Central memory CD8-positive, alpha-beta T cell (primary cell): ENCODE results near the gene ARHGEF7.
A peak's percentile ranks its signal among the peaks of the same experiment; 100 is the strongest.
"Not testable (repeated sequence)": the region's sequence is repeated elsewhere in the genome, so short reads cannot be mapped to it uniquely, and the experiment has no call there.

Source experiments
- ATAC-seq: fragments of 150-1000 bp; cut with Tn5 transposase; replicated peaks from 2 replicates; pipeline ENCODE4 v1.10.0; 2022; ENCODE audit warnings: mild to moderate bottlenecking, moderate FRiP score, moderate number of reproducible peaks; ENCODE audit not compliant: poor library complexity, severe bottlenecking; ENCODE audit errors: extremely low read depth
- DNase-seq, 2 donors: peaks; one replicate each; pipeline ENCODE4 v3.0.0; 2021; ENCODE audit warnings: low spot score in 2 of 2
- H3K27ac Mint-ChIP-seq: one replicate; pipeline ENCODE4 v1.8.0; 2022; ENCODE audit warnings: low read depth, mild to moderate bottlenecking, moderate library complexity, mixed read lengths
- H3K27me3 Mint-ChIP-seq: one replicate; pipeline ENCODE4 v1.8.0; 2022; ENCODE audit warnings: mixed read lengths
- H3K36me3 Mint-ChIP-seq: one replicate; pipeline ENCODE4 v1.8.0; 2022; ENCODE audit warnings: mild to moderate bottlenecking, moderate library complexity, mixed read lengths; ENCODE audit not compliant: insufficient read depth
- H3K4me1 Mint-ChIP-seq: one replicate; pipeline ENCODE4 v1.8.0; 2022; ENCODE audit warnings: mixed read lengths
- H3K4me3 Mint-ChIP-seq: one replicate; pipeline ENCODE4 v1.8.0; 2022; ENCODE audit warnings: mild to moderate bottlenecking, moderate library complexity, mixed read lengths
- H3K9me3 Mint-ChIP-seq: one replicate; pipeline ENCODE4 v1.8.0; 2022; ENCODE audit warnings: mixed read lengths

Gene ARHGEF7

DNA sequence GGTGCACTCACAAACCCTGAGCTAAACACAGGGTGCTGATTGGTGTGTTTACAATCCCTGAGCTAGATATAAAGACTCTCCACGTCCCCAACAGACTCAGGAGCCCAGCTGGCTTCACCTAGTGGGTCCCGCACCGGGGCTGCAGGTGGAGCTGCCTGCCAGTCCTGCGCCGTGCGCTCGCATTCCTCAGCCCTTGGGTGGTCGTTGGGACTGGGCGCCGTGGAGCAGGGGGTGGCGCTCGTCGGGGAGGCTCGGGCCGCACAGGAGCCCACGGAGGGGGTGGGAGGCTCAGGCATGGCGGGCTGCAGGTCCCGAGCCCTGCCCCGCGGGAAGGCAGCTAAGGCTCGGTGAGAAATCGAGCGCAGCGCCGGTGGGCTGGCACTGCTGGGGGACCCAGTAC lies 31.4 kb upstream of the ARHGEF7 start:
- H3K9me3 Mint-ChIP-seq, DNase-seq, H3K4me1 Mint-ChIP-seq, H3K4me3 Mint-ChIP-seq, ATAC-seq, H3K36me3 Mint-ChIP-seq: not testable (repeated sequence)
- peak overlapping the region; percentile 51 for H3K27ac Mint-ChIP-seq
- peaks cover 53% of the 10 kb centered on the region for H3K27me3 Mint-ChIP-seq

DNA sequence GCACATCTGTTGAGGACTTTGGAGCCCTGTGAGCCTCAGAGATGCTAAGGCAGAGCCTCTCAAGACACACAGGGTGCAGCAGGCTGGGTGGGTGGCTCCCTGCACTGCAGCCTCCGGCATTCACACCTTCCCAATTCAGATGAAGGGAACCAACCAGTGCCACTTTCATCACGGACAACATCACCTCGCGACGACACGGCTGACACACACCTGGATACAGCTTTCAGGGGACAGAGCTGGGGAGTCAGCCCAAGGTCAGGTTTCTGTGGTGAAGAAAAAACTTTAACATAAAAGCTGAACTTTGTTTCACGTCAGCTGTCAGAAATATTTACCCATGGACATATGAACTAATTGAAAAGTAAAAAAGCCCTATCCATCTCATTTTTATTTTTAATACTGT lies 24.9 kb upstream of the ARHGEF7 start:
- DNase-seq = no peak
- Mint-ChIP-seq H3K4me1 (no peaks in the 10 kb centered on the region), H3K27me3 (peaks cover 69% of the 10 kb centered on the region), H3K4me3 (no peak overlapping the region), H3K27ac (no peak overlapping the region), H3K36me3 (no peaks in the 10 kb centered on the region), H3K9me3 (no peaks in the 10 kb centered on the region)
- no peak for ATAC-seq

DNA sequence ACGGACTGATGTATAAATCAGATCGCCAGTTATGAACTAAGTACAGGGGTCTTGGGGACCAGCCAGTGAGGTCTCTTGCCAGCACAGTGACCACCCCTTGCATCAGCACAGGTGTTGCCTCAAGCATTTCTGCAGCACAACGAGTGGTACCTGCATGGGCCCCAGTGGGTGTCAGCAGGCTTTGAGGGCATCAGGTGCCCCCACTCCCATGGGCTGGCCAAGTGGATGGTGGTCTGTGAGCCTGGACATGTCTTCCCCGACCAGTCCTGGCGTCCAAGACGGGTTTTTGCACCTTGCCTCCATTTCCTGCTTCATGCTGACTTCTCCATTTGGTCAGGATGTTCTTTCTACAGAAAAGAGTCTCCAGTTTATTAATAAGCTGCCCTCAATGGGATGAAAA lies 22.4 kb upstream of the ARHGEF7 start:
- peaks cover 74% of the 10 kb centered on the region for H3K27me3 Mint-ChIP-seq
- no peak for ATAC-seq

DNA sequence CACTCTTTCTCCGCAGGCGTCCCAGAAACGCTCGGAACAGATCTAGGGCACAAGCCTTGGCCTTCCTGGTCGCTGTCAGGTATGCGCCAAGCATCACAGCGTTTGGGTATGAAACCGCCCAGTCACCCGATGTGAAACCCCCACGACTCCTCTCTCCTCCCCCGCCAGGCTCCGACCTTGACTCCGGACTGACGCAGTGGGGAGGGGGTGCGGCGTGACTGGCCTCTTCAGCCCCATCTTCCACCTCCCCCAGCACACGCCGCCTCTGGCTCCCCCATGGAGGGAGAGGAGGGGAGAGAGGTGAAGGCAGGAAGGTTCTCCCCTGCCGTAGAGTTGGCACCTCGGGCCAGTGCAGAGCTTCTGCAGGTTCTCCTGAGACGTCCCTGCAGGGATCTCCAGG lies 22.0 kb upstream of the ARHGEF7 start:
- ATAC-seq (no peak), DNase-seq (no peak)
- Mint-ChIP-seq H3K27me3 (peaks cover 75% of the 10 kb centered on the region), H3K4me3 (no peak overlapping the region), H3K27ac (no peak overlapping the region), H3K9me3 (no peaks in the 10 kb centered on the region), H3K36me3 (no peaks in the 10 kb centered on the region), H3K4me1 (no peaks in the 10 kb centered on the region)

More for the DNA sequence above, 22.4 kb upstream of the ARHGEF7 start:
- Mint-ChIP-seq H3K4me1 (no peaks in the 10 kb centered on the region), H3K4me3 (no peak overlapping the region), H3K9me3 (no peaks in the 10 kb centered on the region), H3K27ac (no peak overlapping the region), H3K36me3 (no peaks in the 10 kb centered on the region)
- DNase-seq = no peak

DNA sequence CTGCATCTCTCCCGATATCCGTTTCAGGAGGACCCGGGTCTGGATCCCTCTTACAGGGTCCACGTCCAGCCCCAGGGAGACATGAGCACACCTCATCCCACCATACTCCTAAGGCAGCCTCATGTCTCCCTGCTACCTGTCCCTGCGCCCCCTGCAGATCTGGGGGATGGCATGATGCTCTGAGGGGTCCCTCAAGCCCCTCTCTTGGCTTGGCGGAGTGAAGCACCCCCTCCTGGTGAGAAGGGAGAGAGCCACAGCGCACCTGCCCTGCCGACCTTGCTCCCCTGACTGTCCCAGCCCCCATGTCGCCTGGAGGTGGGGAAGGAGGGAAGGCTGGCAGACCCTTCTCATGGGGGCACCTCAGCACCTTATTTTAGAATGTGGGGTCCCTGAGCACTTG lies 21.5 kb upstream of the ARHGEF7 start:
- Mint-ChIP-seq H3K36me3 (no peaks in the 10 kb centered on the region), H3K27ac (no peak overlapping the region), H3K9me3 (no peaks in the 10 kb centered on the region), H3K27me3 (peaks cover 80% of the 10 kb centered on the region), H3K4me3 (no peak overlapping the region), H3K4me1 (no peaks in the 10 kb centered on the region)
- DNase-seq = no peak
- ATAC-seq = no peak

DNA sequence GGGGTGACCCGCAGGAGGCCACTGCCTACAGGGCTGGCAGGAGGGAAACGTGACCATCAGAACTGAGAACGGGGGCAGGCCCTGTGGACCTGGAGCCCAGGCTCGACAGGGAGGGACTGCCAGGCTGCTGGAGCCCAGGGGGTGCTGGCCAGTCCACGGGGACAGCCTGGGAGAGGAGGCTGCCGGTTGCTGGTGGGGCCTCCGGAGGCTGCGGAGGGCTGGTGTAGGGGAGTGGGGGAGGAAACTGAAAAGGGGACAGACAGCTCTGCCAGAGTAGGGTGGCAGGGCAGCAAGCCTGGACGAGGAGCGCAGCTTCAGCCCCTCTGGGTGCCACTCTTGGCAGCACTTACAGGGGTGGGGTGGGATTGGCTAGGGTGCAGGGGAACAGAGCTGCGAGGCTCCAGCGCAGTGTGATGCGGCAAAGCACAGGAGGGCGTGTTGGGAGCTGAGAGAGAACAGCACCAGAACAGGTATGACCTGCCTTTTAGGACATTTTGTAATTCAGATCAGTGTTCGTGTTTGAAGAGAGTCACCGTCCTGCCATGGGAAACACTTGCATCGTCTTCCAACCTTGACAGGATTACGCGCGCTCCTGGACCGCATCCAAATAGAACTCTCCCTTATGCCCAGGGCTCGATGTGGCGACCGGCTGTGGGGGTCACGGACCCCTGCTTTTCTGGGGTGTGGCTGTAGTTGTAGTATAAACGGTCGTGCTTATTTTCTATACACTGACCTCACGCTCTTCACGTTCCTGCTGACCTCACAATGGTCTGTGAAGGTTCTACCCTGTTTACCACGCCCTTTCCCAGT lies 19.9 kb upstream of the ARHGEF7 start:
- Mint-ChIP-seq H3K27ac (no peak overlapping the region), H3K27me3 (peaks cover 88% of the 10 kb centered on the region), H3K36me3 (no peaks in the 10 kb centered on the region), H3K4me3 (no peak overlapping the region), H3K9me3 (no peaks in the 10 kb centered on the region), H3K4me1 (no peaks in the 10 kb centered on the region)
- no peak for ATAC-seq
- DNase-seq = no peak

DNA sequence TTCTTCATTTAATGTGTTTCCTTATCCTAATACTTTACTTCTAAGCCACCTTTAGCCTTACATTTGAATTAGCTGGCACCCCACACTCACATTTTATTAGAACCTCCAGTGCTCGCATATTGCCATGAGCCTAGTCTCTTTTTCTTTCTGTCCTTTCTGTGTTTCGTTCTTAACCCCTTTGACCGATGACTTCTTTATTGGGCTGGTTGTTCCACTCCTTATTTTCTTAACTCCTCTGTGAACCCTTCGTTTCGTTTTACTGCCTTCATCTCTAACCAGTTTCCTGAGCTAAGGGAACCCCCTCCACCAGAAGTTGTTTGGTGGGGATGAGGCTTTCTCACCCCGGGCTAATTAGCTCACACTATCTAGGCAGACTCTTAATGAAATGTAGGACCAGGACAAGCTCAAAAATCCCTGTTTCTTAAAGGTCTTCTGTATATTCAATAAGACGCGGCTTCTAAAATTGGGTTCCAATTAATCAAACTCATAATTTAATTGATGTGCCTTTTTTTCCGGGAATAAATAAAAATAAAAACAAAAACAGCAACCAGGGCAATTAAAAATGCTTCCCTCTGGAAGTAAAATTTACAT lies 19.1 kb upstream of the ARHGEF7 start:
- peaks cover 94% of the 10 kb centered on the region for H3K27me3 Mint-ChIP-seq
- H3K27ac Mint-ChIP-seq = no peak overlapping the region
- ATAC-seq (no peak), DNase-seq (no peak)
- no peak overlapping the region for H3K4me3 Mint-ChIP-seq
- no peaks in the 10 kb centered on the region for H3K4me1 Mint-ChIP-seq
- H3K9me3 Mint-ChIP-seq = no peaks in the 10 kb centered on the region
- no peaks in the 10 kb centered on the region for H3K36me3 Mint-ChIP-seq

DNA sequence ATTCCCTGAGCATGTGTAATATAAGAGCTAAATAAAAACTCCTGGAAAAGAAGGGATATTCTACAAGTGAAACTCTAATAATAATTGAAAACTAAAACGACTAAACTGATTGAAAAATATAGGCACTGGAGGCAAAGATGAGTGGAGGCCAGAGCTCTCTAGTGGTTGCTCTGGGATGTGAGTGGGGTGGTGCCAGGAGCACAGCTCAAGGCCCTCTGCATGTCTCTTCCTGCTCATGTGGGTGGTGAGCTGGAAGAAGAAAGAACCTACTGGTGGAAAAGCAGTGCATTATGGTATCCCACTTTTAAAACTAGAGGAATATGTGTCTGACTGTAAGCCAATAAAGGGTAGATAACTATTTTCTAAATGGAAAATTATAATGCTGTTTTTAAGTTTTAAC lies 15.8 kb upstream of the ARHGEF7 start:
- Mint-ChIP-seq H3K4me1 (no peaks in the 10 kb centered on the region), H3K27ac (no peak overlapping the region), H3K27me3 (peaks cover 99% of the 10 kb centered on the region), H3K36me3 (peaks cover 2% of the 10 kb centered on the region), H3K4me3 (no peak overlapping the region), H3K9me3 (peaks cover 22% of the 10 kb centered on the region)
- no peak for ATAC-seq
- DNase-seq = no peak

DNA sequence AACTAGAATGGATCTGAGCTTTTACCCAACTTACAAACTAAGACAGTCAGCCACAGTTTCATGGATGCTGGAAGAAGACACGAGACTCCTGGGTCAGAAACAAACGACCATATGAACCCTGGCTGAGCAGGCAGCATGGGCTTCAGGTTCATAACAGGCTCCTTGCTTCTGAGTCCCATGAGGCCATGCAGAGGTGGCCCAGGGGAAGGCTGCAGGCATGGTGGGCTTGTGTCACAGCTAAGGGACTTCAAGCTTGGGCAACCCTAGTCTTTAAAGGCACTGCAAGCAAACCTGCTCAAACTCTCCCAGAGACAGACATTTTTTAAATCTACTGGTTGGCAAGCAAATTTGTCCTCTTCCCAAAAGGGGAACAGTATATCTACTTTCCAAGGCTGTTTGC lies 5.1 kb upstream of the ARHGEF7 start:
- Mint-ChIP-seq H3K36me3 (peaks cover 2% of the 10 kb centered on the region), H3K27me3 (peaks cover 89% of the 10 kb centered on the region), H3K27ac (no peak overlapping the region), H3K9me3 (no peaks in the 10 kb centered on the region), H3K4me1 (peaks cover 8% of the 10 kb centered on the region), H3K4me3 (no peak overlapping the region)
- ATAC-seq (no peak), DNase-seq (no peak)

DNA sequence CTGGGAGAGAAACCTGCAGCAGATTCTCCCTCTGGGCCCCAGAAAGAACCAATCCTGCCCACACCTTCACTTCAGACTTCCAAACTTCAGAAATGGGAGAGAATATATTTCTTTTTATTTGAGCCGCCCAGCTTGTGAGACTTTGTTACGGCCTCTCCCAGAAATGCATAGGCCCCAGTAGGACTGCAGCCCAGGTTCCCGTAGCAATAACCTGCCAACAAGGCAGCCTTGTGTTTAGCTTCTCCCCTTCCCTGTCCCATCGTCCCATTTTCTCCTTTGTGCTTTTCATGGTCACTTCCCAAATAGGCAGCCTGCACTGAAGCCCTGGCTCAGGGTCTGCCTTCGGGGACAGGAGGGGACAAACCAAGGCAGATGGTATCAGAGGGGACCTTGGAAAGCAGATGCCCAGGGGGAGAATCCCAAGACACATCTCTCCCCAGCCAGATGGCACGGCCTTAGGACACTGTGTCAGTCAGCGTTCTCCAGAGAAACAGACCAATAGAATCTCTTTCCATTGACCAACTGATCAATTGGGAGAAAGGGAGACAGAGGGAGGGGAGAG lies 3.7 kb upstream of the ARHGEF7 start:
- H3K4me3 Mint-ChIP-seq = no peak overlapping the region
- peaks cover 12% of the 10 kb centered on the region for H3K4me1 Mint-ChIP-seq
- DNase-seq (no peak), ATAC-seq (no peak)
- H3K27me3 Mint-ChIP-seq = peaks cover 83% of the 10 kb centered on the region
- no peaks in the 10 kb centered on the region for H3K9me3 Mint-ChIP-seq
- H3K27ac Mint-ChIP-seq = no peak overlapping the region
- H3K36me3 Mint-ChIP-seq = peaks cover 2% of the 10 kb centered on the region

DNA sequence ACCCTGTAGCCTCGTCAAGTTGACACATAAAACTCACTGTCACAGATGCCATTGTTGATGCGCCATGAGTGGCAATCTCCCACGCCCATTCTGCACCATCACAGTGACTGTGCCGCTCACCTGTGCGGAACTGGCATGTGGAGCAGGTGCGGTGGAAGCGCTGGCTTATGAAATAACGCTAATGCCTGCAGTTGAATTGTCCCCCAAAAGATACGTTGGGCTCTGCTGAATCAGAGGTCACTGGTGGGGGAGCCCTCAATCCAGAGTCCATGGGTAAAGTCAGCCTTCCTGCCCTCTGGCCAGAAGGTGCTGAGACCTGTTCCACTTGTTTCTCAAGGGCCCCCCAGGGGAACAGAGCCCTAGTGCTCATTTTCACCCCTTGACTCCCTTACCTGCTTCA lies 2.9 kb upstream of the ARHGEF7 start:
- Mint-ChIP-seq H3K4me1 (peaks cover 12% of the 10 kb centered on the region), H3K4me3 (no peak overlapping the region), H3K27ac (no peak overlapping the region), H3K36me3 (peaks cover 2% of the 10 kb centered on the region), H3K9me3 (no peaks in the 10 kb centered on the region), H3K27me3 (peaks cover 83% of the 10 kb centered on the region)
- ATAC-seq (no peak), DNase-seq (no peak)

DNA sequence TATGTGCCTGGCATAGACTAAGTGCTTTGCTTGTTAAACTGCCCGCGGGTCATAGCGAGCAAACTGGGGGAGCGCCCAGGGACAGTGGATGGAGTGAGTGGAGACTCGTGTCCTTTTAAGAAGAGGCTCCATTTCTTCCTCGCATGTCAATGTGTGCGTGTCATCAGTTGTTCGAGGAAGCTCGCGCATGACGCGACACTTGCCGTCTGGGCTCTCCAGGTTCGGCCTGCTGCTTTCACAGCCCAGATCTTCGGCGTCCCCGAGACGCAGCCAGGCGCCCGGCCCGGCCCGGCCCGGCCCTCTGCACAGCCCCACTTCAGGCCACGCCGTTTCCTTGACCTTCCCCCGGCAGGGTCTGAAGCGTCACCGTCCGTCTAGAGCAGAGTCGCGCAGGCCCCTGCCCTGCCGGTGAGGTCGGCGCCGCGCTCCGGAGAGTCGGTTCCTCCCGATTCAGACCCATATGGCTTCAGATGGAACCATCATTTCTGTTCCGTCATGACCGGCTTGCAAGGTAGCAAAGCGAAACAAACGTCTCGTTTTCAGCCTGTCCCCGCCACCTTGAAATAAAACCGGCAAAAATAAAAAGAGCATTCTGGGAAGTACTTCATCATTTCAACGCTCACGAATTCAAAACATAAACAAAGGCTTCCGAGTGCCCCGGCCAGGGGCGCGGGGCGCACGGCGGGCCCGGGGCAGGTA lies 599 bp upstream of the ARHGEF7 start:
- DNase-seq = no peak
- Mint-ChIP-seq H3K9me3 (no peaks in the 10 kb centered on the region), H3K4me3 (peak overlapping the region; percentile 78), H3K36me3 (peaks cover 2% of the 10 kb centered on the region), H3K27ac (no peak overlapping the region), H3K4me1 (peaks cover 12% of the 10 kb centered on the region), H3K27me3 (peaks cover 94% of the 10 kb centered on the region)
- ATAC-seq = peak; percentile 24
